ENCODE data around the gene TUBA3E. TPM values are rescaled to one million over a fixed set of nuclear protein-coding genes. Genes with fewer than 3 reads are reported as not detected.
"Not testable (repeated sequence)": the region's sequence is repeated elsewhere in the genome, so short reads cannot be mapped to it uniquely, and the experiment has no call there.

The TUBA3E gene
- total RNA-seq, 1 donor from 2014 or later: 47.1 TPM

DNA sequence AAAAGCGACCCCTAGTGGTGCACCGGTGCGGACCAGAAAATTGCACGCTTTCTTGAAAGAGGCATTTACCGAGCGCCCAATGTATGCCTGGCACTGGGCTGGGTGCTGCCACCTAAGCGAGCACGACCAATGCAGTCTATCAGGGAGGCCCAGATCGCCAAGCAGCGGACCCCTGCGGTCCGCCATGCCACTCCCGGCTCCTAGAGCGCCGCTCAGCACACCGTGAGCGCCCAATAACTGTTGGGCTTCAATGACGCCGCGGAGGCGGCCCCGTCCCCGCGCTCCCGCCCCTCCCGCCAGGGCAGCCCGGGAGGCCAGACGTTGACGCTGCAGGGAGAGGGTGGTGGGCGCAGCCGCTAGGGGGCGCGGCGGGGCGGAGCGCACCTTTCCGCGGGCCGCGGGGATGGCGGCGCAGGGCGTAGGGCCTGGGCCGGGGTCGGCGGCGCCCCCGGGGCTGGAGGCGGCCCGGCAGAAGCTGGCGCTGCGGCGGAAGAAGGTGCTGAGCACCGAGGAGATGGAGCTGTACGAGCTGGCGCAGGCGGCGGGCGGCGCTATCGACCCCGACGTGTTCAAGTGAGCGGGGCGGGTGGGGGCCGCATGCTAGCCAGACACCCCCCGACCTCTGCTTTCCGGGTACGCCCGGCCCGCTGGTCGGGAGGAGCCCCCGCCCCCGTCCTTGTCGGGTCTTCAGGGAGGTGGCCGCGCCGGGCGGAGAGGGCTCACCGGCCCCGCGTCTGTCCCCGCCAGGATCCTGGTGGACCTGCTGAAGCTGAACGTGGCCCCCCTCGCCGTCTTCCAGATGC lies 16.2 kb downstream of the TUBA3E start, which contains the start of gene MZT2B:
Gene MZT2B (plus strand): TSS at position 383 of the 803 bp plus-strand sequence. CDS start 21 bp downstream, at position 404.
- H3K27me3 ChIP-seq (ENCODE audit: low read depth); H3K9me3 ChIP-seq (replicated peaks); H3K36me3 ChIP-seq; intact Hi-C loops (cut with micrococcal nuclease): not testable (repeated sequence)
- peak within 1 kb of the TSS; percentile 98 for H3K27ac ChIP-seq (replicated peaks)
- TF ChIP-seq, protein P1, sequence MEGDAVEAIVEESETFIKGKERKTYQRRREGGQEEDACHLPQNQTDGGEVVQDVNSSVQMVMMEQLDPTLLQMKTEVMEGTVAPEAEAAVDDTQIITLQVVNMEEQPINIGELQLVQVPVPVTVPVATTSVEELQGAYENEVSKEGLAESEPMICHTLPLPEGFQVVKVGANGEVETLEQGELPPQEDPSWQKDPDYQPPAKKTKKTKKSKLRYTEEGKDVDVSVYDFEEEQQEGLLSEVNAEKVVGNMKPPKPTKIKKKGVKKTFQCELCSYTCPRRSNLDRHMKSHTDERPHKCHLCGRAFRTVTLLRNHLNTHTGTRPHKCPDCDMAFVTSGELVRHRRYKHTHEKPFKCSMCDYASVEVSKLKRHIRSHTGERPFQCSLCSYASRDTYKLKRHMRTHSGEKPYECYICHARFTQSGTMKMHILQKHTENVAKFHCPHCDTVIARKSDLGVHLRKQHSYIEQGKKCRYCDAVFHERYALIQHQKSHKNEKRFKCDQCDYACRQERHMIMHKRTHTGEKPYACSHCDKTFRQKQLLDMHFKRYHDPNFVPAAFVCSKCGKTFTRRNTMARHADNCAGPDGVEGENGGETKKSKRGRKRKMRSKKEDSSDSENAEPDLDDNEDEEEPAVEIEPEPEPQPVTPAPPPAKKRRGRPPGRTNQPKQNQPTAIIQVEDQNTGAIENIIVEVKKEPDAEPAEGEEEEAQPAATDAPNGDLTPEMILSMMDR (IDR thresholded peaks at IDR 0.05; ENCODE audit: borderline replicate concordance): peak; percentile 83
- DNase-seq: peak; percentile 90
- H3K4me3 ChIP-seq: peak within 1 kb of the TSS; percentile 90
- H3K4me1 ChIP-seq: peaks cover 48% of the 10 kb centered on the region

DNA sequence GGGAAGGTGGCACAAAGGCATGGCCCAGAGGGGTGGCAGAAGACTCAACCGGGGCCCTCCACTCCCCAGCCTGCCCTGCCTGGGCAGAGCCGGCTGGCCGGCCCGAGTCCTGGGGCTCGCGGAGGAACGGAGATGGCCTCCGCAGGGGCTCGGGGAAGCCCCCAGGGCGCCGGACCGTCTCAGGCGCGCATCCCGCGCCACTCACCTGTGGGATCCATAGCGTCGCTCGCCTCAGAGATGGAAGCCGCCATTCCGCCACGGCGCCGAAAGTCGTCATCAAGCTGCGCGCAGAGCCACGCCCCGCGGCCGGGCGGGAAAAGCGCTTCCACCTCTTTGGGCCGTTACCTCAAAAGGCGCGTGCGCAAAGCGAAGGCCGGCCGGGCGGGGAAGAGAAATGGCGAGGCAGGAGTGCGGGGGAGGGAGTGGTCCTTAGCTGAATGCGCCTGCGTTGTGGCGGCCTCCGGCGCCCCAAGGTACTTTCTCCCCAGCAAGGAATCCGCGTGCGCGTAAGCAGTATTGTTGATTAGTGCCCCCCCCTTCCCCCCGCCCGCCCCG lies 16.8 kb downstream of the TUBA3E start, which contains the start of gene SMPD4:
Gene SMPD4 (minus strand): TSS at position 278 of the 555 bp plus-strand sequence. CDS start 5,010 bp downstream, outside the sequence.
- TF ChIP-seq, protein P1 (IDR thresholded peaks at IDR 0.05; ENCODE audit: borderline replicate concordance): no peak
- peak within 1 kb of the TSS; percentile 98 for H3K27ac ChIP-seq (replicated peaks)
- peak; percentile 98 for DNase-seq
- H3K4me3 ChIP-seq: peak within 1 kb of the TSS; percentile 90
- peaks cover 3% of the 10 kb centered on the region for H3K36me3 ChIP-seq
- intact Hi-C loops (cut with micrococcal nuclease): no loop called here
- H3K4me1 ChIP-seq: peaks cover 48% of the 10 kb centered on the region
- no peaks in the 10 kb centered on the region for H3K9me3 ChIP-seq (replicated peaks)
- no peaks in the 10 kb centered on the region for H3K27me3 ChIP-seq (ENCODE audit: low read depth)

DNA sequence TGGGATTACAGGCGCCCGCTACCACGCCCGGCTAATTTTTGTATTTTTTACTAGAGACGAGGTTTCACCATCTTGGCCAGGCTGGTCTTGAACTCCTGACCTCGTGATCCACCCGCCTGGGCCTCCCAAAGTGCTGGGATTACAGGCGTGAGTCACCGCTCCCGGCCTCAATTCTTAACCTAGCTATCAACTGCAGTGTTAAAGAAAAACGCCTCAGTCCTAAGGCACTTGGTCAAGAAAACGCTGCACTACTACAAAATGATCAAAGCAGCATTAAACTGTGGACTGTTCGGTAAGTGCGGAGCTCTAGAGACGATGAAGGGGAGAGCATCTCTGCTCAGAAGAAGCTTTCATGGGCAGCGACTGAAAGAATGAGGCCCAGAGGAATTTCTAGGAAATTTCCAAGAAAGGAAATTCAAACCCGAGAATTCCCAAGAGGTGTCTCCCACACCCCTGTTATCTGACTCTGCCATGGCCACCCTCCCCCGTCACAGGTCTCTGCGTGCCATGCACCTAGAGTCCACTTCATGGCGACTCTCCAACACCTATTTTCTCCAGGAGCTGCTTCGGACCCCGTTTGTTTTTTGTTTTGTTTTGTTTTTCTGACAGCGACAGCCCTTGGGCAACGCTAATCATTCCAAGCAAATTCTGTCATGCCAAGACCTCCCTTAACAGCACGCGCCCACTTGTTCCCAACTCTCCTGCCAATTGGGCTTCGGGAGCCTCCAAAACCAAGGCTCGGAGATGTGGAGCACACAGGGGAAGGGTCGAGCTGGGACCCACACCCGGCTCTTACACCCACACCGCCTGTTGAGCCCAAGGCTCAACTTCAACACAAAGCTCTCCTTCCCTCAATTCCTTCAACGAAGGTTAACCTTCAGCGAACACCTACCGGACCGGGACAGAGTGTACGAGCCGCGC lies 17.6 kb downstream of the TUBA3E start:
- H3K27me3 ChIP-seq (ENCODE audit: low read depth); H3K36me3 ChIP-seq; H3K9me3 ChIP-seq (replicated peaks); intact Hi-C loops (cut with micrococcal nuclease); DNase-seq: not testable (repeated sequence)
- Histone ChIP-seq H3K27ac (replicated peaks) (peak overlapping the region; percentile 98), H3K4me3 (peak overlapping the region; percentile 90), H3K4me1 (peaks cover 43% of the 10 kb centered on the region)

DNA sequence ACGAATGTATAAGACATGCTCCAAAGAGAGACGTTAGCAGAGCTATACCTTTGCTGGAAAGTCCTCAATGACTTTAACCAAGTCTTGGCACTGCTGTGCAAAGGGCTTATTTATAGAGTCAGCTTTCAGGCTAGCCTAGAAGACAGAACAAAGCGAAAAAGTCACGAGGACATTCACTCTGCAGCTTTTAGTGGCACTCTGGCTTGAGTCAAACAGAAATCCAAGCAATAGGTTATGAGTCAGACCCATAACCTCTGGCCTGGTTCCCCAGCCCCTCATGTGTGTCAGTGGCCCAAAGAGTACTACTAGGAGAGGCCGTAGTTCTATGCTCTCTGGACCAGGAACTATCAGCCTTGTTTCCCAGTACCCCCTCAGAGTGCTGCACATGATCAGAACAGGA lies 23.4 kb downstream of the TUBA3E start:
- H3K27me3 ChIP-seq (ENCODE audit: low read depth); H3K4me3 ChIP-seq; intact Hi-C loops (cut with micrococcal nuclease); H3K9me3 ChIP-seq (replicated peaks); DNase-seq: not testable (repeated sequence)
- Histone ChIP-seq H3K4me1 (peaks cover 25% of the 10 kb centered on the region), H3K36me3 (peaks cover 61% of the 10 kb centered on the region), H3K27ac (replicated peaks) (peak overlapping the region; percentile 81)

DNA sequence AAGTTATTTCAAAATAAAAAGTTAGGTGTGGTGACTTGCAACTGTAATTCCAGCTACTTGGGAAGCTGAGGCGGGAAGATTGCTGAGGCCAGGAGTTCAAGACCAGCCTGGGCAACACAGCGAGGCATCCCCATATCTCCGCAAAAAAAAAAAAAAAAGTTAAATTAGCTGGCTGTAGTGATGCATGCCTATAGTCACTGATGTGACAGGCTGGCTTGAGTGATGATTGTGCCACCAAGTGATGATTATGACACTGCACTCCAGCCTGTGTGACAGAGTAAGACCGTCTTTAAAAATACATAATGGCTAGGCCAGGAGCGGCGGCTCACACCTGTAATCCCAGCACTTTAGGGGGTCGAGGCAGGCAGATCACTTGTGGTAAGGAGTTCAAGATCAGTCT lies 28.3 kb downstream of the TUBA3E start:
- intact Hi-C loops (cut with micrococcal nuclease): no loop called here
- H3K36me3 ChIP-seq: peaks cover 87% of the 10 kb centered on the region

DNA sequence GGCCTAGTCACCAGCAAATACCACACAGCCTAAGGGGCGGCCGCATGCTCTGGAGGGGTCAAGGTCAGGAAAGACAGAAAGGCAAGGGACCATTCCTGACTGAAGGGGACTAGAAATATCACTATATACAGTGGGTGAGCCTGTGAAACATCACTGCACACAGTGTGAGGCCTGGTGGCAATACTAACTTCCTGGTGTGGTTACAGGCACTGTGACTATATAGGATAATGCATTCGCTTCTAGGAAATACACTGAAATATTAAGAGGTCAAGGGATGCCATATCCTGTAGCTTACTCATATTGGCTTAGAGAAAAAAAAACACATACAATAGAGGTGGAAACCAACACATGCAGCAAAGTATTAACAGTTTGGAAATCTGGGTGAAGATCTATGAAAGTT lies 29.1 kb downstream of the TUBA3E start:
- DNase-seq; H3K27me3 ChIP-seq (ENCODE audit: low read depth); H3K4me3 ChIP-seq; H3K4me1 ChIP-seq; H3K27ac ChIP-seq (replicated peaks); H3K9me3 ChIP-seq (replicated peaks); intact Hi-C loops (cut with micrococcal nuclease): not testable (repeated sequence)
- peaks cover 89% of the 10 kb centered on the region for H3K36me3 ChIP-seq

More for the DNA sequence above, 28.3 kb downstream of the TUBA3E start:
- no peak for DNase-seq
- H3K27ac ChIP-seq (replicated peaks): no peak overlapping the region
- no peak overlapping the region for H3K4me3 ChIP-seq
- no peaks in the 10 kb centered on the region for H3K27me3 ChIP-seq (ENCODE audit: low read depth)
- no peaks in the 10 kb centered on the region for H3K9me3 ChIP-seq (replicated peaks)
- H3K4me1 ChIP-seq: peaks cover 12% of the 10 kb centered on the region
- TF ChIP-seq, protein P1 (IDR thresholded peaks at IDR 0.05; ENCODE audit: borderline replicate concordance): no peak

DNA sequence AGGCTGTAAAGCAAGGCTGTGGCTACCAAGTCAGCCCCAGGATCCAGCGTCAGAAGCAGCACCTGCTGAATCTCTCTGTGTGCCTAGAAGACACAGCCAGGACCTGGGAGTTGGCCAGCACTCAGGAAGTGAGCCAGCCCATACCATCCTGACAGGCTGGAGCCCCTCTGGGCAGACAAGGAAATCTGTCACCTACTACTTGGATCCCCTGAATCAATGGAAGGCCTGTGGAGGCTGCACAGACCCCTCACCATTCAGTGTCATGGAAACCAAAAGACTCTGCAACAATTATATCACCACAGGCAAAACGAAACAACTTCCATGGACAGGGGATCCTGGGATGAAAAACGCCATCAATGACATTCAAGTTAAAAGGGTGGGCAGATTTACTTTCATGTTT lies 31.6 kb downstream of the TUBA3E start:
- H3K27me3 ChIP-seq (ENCODE audit: low read depth); H3K4me1 ChIP-seq; DNase-seq; H3K4me3 ChIP-seq; H3K27ac ChIP-seq (replicated peaks); H3K9me3 ChIP-seq (replicated peaks); intact Hi-C loops (cut with micrococcal nuclease): not testable (repeated sequence)
- H3K36me3 ChIP-seq: peaks cover 85% of the 10 kb centered on the region

Data from left ventricle myocardium inferior (tissue), 1 donor.